Cardiac fibroblast (primary cell): ENCODE results near the gene FERMT3.

Experiments
- DNase-seq, 2 donors: peaks; one replicate each; pipeline versions ENCODE4 v3.0.0 to v3.0.0-alpha.2; 2010; ENCODE audit warnings: low read depth in 2 of 2
- H3K4me3 ChIP-seq, 2 donors: replicated peaks in 1 of 2; 1 replicate in 1 of 2; 2 replicates in 1 of 2; pipeline ENCODE4 v1.5.1; 2011; ENCODE audit warnings: low read depth in 2 of 2, low read length in 2 of 2, mild to moderate bottlenecking in 2 of 2, moderate library complexity in 1 of 2
- CTCF ChIP-seq: IDR thresholded peaks from one replicate; pipeline ENCODE4 v1.5.1; 2011; ENCODE audit warnings: low read depth, mild to moderate bottlenecking, low read length, inconsistent platforms

The FERMT3 gene

GRCh38 chr11:64263947-64264317, 57.4 kb downstream of the FERMT3 start:
- no peak for DNase-seq
- no peak for TF ChIP-seq CTCF
- no peak overlapping the region for H3K4me3 ChIP-seq

GRCh38 chr11:64264371-64264852, 57.9 kb downstream of the FERMT3 start:
- TF ChIP-seq CTCF = no peak
- no peak overlapping the region for H3K4me3 ChIP-seq
- no peak for DNase-seq

- no peak for TF ChIP-seq CTCF
- no peak for DNase-seq
- H3K4me3 ChIP-seq = no peak overlapping the region
Measured at GRCh38 chr11:64265176-64266160, 58.9 kb downstream of the FERMT3 start.

GRCh38 chr11:64266339-64266738, 59.8 kb downstream of the FERMT3 start:
- H3K4me3 ChIP-seq = no peak overlapping the region
- TF ChIP-seq CTCF = no peak
- peak in 1 of 2 donors; percentile 64 for DNase-seq

GRCh38 chr11:64267207-64267945, 60.9 kb downstream of the FERMT3 start:
- no peak overlapping the region for H3K4me3 ChIP-seq
- peak in 1 of 2 donors; percentile 58 for DNase-seq

More at GRCh38 chr11:64267207-64267945, 60.9 kb downstream of the FERMT3 start:
- TF ChIP-seq CTCF = no peak
